HG03103 (cell line): Measurements from ENCODE around the gene OR3A1.
"Not testable (repeated sequence)": the region's sequence is repeated elsewhere in the genome, so short reads cannot be mapped to it uniquely, and the experiment has no call there.

Experiments used
- ATAC-seq: cut with Tn5 transposase; IDR thresholded peaks from one replicate; pipeline ENCODE4 v1.9.1; 2021; ENCODE audit warnings: low read depth; ENCODE audit not compliant: unreplicated experiment

OR3A1 gene, protein sequence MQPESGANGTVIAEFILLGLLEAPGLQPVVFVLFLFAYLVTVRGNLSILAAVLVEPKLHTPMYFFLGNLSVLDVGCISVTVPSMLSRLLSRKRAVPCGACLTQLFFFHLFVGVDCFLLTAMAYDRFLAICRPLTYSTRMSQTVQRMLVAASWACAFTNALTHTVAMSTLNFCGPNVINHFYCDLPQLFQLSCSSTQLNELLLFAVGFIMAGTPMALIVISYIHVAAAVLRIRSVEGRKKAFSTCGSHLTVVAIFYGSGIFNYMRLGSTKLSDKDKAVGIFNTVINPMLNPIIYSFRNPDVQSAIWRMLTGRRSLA

GRCh38 chr17:3298260-3298659, at the start of gene OR3A1:
Gene OR3A1 (minus strand): TSS chr17:3298360. CDS start chr17:3292582, 5,778 bp downstream.
- ATAC-seq, result no peak

DNA sequence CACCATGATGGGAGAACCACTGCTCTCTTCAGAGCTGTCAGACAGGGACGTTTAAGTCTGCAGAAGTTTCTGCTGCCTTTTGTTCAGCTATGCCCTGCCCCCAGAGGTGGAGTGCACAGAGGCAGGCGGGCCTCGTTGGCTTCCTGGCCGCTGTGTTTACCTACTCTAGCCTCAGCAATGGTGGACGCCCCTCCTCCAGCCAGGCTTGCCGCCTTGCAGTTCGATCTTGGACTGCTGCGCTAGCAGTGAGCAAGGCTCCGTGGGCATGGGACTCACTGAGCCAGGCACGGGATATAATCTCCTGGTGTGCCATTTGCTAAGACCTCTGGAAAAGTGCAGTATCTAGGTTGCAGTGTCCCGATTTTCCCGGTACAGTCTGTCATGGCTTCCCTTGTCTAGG, 44.6 kb upstream of the OR3A1 start:
- not testable (repeated sequence) for ATAC-seq

GRCh38 chr17:3335876-3336275, 37.7 kb upstream of the OR3A1 start:
- ATAC-seq, result no peak

DNA sequence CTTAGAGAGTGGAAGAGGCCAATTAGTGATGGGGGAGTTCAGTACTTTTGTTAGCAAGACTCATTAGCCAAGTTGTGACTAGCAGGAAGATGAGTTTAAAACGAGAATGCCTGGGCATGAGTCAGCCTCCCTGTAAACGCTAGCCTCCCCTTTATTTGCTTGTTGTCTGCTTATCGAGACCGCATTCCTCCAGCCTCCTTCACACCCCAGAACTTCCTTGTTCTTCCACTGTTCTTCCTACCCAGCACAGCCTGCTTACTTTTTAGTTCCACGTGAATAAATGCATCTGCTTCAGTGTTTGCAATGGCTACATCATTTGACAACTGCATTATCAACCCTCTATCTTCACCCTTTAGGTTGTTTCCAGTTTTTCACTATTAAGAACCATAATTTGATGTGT, 20.2 kb upstream of the OR3A1 start:
- no peak for ATAC-seq

- no peak for ATAC-seq
Measured at GRCh38 chr17:3316836-3317235, 18.7 kb upstream of the OR3A1 start.

DNA sequence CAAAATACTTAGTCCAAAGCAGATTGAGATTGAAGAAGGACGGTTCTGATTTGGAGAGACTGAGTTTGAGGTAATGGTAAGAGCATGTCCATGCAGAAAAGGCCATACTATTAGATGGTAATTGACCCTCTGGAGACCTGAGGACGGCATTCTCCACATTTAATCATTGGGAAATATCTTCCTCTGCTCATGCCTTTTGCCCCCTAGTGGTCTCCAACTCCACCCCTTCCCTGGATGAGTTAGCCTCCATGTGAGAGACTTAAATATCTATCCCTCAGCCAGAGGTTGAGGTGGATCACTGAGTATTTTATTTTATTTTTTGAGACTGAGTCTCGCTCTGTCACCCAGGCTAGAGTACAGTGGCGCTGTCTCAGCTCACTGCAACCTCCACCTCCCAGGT, 10.4 kb upstream of the OR3A1 start:
- ATAC-seq, result no peak

DNA sequence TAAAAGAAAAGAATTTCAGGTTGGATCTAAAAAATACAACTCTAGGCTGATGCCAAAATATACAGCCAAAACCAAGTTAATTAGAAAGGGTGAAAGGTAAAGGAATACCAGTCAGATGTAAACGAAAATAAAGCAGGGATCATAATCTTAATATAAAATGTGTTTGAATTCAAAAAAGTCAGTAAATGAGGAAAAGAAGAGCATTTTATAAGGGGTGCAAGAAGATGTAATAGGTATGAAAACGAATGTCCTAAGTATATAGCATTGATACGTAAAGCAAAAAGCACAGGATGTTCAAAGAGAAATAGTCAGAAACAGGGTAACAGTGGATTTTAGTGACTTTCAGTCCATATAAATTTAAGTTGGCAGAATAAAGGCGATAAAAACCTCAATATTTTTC, 2.5 kb downstream of the OR3A1 start:
- ATAC-seq, result no peak

DNA sequence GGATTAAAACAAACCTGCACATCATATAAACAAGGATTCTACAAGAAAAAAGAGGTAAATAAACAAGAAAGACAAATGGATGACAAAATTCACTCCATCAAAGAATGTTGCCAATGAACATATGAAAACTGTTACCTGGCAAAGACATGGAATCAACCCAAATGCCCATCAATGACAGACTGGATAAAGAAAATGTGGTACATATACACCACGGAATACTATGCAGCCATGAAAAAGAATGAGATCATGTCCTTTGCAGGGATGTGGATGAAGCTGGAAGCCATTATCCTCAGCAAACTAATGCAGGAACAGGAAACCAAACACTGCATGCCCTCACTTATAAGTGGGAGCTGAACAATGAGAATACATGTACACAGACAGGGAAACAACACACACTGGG, 4.6 kb downstream of the OR3A1 start:
- ATAC-seq, result not testable (repeated sequence)

GRCh38 chr17:3282901-3283300, 15.3 kb downstream of the OR3A1 start:
- no peak for ATAC-seq

- no peak for ATAC-seq
Measured at GRCh38 chr17:3276126-3276525, 22.0 kb downstream of the OR3A1 start.

GRCh38 chr17:3271072-3271848, 26.9 kb downstream of the OR3A1 start:
- ATAC-seq, result no peak

GRCh38 chr17:3260600-3260999, 37.6 kb downstream of the OR3A1 start:
- ATAC-seq, result no peak

DNA sequence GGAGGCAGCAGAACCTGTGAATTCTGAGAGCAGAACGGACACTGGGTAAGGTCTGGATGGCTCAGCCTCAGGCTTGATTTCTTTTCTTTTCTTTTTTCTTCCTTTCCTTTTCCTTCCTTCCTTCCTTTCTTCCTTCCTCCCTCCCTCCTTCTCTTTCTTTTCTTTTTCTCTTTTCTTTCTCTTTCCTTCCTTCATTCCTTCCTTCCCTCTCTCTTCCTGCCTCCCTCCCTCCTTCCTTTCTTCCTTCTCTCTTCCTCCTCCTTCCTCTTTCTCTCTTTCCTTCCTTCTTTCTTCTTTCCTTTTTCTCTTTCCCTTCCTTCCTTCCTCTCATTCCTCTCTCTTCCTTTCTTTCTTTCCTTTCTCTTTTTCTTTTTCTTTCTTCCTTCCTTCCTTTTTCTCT, 38.0 kb downstream of the OR3A1 start:
- no peak for ATAC-seq

DNA sequence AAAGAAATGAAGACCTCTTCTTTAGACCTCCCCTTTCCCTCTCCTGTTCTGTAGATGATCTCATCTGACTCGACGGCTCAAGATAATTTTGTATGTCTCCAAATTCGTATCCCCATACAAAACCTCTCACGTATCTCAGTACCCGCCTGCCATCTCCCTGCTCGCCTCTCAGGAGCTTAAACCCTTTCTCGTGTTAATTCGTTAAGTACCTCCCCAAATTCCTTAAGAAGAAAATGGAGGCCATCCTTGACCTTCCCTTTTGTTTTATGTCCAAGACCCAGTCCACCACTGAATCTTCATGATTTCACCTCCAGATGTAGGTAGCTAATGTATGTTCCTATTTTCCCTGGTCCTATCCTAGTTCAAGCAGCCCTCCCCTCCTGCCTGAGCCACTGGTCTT, 41.6 kb downstream of the OR3A1 start:
- ATAC-seq, result no peak

DNA sequence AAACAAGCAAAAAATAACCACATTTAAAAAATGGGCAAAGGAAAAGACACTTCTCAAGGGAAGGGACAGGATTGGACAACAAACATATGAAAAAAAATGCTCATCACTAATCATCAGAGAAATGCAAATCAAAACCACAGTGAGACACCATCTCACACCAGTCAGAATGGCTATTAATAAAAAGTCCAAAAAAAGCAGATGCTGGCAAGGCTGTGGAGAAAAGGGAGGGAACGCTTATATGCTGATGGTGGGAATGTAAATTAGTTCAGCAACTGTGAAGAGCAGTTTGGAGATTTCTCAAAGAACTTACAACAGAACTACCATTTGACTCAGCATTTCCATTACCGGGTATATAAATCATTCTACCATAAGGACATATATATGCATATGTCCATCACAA, 49.1 kb downstream of the OR3A1 start:
- ATAC-seq, result not testable (repeated sequence)

DNA sequence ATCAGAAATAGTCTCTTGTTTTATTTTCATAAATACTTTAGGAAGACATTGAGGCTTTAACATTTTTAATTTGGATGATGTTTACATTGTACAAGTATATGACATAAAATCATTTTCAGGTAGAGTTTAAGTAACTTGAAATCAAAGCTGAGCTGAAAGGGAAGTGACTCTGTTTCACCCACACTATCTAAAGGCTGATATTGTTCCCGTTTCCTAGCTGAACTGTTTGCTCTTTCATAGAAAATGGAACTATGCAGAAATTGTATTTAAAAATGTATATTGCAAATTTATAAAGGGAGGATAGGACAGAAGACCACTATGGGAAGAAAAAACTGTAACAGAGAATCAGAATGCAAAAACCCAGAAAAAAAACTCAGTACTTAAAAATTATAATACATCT, 53.3 kb downstream of the OR3A1 start:
- ATAC-seq, result not testable (repeated sequence)

DNA sequence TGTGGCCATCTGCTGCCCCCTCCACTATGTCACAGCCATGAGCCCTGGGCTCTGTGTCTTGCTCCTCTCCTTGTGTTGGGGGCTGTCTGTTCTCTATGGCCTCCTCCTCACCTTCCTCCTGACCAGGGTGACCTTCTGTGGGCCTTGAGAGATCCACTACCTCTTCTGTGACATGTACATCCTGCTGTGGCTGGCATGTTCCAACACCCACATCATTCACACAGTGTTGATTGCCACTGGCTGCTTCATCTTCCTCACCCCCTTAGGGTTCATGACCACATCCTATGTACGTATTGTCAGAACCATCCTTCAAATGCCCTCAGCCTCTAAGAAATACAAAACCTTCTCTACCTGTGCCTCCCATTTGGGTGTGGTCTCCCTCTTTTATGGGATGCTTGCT, 57.1 kb downstream of the OR3A1 start:
- ATAC-seq, result not testable (repeated sequence)
